GM21576 (cell line): Measurements from ENCODE around the gene FYN.

ENCODE experiments used
- ATAC-seq: cut with Tn5 transposase; IDR thresholded peaks from one replicate; pipeline ENCODE4 v1.9.1; 2021; ENCODE audit warnings: mild to moderate bottlenecking, moderate library complexity; ENCODE audit not compliant: unreplicated experiment

FYN gene

DNA sequence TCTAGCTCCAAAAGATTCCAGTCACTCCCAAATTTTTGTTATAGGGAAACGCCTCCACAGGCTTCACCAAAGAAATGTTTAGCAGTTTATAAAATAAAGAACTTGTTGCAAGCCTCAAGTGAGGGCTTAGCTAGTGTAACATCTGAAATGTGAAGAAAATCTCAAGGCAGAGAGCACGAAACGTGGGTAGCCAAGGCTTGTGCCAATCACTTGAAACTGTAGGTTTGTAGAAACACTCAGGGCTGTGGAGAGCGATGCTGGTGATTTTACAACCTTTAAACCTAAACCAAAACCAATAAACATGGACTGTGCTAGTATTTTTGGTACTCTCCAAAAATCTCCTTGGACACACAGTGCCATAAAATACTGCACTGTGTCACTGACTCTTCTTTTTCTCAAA is 159.4 kb downstream of the FYN start:
- no peak for ATAC-seq

DNA sequence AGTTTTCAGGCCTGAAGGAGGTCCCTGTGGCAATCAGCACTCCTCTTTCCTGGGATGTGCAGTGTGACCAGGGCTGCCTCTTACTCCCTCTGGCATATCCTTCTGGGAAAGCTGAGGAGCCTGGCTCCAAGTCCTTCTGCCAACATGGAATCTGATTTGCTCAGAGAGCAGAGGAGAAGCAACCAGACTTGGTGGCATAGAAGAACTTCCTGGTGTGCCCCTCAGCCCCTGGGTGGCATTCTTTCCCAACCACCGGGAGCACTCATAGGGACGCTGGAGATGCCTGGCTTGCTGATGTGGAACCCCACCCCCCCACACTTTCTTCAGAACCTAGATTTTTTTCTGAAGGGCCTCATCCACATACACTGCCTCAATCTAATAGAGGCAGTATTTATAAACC is 160.0 kb downstream of the FYN start:
- ATAC-seq, result no peak

DNA sequence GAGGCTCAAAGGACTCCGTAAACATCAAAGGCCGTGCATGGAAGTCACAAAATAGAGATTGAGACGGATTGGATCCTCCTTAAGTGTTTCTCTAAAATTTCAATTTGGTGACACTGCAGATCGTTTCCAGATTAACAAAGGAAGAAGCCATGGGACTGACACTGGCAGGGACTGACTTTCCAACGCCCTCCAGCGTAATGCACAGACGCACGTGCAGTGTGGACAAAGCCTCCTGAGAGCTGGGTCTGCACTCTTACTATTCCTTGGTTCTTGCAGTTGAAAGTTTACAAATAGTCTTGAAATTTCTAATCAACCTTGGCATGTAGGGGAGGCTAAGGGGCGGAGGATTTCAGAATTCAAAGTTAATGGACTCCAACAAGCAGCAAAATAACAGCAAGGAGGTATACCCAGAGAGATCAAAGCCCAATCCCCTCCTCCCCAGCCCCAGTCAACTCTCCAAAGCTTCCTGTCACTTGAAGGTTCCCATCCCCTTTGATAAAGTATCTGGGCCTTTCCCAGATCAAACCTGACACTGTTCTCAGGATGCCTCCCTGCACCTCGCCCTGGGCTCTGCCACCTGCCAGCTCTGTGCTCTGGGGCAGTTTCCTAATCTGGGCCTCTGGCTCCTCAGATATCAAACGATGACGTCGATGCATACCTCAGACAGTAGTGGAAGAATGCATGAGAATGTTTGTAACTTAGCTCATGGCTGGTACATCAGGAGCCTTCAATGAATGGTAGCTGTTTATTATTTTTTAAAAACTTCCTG is 161.1 kb downstream of the FYN start:
- ATAC-seq, result no peak

DNA sequence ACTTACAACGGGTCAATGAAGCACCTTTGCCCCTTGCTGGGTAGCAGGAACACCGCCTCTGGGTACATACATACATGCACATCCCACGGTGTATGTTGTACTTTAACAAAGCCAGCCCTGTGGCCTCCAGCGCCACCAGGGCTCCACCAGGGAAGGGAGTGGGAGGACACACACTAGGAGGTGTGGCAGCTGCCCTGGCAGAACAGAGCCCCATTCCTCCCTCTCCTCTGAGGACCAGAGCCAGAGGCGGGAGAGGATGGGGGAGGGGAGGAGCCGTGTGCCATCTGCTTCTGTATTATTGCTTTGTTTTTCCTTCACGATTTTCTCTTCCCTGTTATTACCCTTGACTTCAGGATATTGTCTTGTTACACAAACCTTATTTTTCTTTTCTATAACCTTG is 161.8 kb downstream of the FYN start:
- ATAC-seq, result no peak

DNA sequence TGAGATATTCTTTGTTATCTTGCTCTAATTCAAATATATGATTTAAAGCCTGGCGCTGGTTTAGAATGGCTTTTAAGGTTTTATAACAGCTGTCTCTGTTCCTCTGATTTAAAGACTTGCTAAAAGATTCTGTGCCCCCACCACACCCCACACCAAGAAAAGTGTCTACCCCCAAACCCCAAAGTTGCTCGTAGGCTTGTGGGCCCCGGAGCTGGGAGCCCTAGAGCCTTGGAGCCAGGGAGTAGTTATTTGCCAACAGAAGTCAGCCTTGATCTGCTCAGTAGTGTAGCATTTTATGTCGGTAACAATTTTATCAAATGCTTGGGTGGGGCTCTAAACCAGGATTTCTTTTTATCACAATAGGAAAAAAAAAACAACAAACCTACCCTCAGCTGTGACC is 162.3 kb downstream of the FYN start:
- ATAC-seq, result no peak

DNA sequence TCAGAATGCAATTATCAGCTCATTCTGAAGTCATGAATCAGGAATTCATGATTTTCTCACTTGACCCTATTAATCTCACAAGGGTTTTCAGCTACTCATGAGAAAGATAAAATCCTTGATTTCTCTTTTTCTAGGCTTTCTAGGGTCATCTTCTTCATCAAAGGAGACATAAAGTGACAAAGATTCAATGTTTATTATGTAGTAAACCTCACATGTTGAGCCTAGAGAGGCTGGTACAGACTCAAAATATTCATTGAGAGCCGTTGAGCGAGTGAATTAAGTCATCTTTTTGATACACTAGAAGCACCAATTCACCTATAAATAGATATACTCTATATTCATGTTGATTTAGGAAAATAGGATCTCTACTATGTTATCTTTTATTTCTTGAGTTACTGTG is 162.8 kb downstream of the FYN start:
- no peak for ATAC-seq

DNA sequence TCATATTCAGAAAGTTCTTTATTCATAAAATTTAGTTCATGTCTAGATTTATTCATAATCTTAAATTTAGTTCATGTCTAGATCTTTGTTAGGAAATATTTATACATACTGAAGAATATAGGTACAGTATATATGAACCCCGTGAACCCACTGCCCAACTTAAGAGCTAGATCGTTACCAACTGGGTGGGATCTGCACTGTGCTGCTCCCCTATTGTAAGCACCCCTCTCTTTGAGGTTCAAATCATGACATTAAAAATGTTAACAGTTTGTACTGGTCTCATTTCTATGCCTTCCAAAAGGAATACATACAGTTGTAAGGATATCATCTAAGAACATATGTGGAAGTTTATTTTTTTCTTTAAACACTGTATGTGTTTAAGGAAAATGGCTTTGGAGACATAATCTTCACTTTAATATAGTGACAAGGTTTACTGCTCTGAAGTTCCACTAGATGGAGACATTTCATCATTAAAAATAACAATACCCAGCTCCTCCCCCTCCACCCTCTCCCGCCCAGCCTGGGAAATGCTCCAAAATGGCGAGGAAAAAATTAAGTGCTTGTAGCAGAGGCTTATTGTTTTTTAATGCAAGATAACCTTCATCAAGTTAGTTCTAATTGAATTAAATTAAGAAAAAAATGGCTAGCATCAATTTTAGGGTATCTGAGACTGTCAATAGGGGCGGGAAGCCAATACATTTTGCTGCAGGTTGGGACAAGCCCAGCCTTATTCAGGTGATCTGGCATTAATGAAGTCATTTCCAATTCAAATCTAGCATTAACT is 163.4 kb downstream of the FYN start:
- peak; percentile 85 for ATAC-seq

DNA sequence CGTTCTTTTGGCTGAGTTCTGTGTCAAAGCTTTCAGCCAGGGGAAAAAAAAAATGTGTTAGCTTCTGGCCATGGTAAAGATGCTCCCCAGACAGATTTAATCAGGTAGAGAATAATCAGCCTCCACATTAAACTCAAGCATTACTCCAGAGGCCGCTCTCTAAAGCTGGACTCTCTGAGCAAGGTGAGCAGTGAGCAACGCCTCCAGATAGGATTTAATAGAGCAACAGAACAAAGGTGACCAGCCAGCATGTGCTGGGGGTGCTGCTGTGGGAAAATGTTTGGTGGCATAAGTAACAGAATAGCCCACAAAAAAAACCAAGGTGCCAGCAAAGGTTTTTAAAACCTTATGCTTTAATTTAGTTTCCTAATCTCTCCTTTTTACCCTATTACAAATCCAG is 164.1 kb downstream of the FYN start:
- ATAC-seq, result no peak

DNA sequence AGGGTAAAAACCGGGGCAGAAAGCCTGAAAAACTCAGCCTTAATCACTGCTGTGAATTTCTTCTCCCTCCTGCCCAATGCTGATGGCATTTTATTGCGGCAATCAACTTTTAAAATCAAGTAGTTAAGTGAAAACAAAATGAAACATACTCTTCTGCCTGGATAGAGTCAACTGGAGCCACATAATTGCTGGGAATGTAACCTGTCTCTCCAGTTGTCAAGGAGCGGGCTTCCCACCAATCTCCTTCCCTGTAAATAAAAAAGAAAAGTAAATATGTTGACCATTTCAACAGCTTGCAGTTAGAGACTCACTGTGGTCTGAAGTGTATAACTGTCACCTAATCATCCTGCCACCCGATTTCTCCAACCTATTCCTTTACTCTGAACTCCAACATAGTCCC is 165.5 kb downstream of the FYN start:
- no peak for ATAC-seq

DNA sequence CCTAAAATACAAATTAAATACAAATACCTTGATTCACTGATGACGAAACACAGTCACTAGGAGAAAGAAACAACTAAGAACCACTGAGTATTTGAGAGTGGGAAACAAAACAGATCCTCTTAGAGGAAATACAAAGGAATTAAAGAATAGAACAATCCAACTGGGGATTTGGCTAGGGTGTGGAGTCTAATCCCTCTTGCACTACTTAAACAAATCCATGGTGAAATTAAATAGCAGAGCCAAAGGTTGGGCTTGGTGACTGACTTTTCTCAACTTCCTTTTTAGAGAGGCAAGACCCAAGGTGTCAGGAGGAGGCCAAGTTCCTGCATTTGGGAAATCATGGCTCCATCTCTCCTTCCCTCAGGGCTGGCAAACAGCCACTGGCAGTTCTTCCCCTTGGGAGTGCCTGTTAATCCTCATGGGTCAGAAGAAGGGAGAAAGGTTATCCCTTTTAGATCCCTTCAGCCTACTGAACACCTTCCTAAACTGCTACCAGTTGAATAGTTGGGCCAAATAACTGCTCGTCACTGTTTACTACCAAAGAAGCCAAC is 166.3 kb downstream of the FYN start:
- ATAC-seq, result no peak

DNA sequence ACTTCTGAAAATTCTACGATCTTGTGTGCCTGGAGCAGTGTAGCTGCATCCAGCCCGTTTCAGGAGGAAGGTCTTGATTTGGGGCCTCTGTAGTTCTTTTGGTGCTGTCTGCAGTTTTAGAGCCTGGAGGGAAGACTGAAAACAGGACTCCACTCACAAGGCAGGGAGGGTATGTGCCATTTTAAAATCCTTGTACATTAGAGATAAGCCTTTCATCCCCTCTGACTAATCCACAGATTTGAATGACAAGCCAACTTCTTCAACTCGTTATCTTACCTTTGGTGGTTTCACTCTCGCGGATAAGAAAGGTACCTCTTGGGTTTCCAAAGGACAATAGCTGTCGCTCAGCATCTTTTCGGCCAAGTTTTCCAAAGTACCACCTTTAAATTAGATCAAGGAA is 169.5 kb downstream of the FYN start:
- ATAC-seq, result no peak

DNA sequence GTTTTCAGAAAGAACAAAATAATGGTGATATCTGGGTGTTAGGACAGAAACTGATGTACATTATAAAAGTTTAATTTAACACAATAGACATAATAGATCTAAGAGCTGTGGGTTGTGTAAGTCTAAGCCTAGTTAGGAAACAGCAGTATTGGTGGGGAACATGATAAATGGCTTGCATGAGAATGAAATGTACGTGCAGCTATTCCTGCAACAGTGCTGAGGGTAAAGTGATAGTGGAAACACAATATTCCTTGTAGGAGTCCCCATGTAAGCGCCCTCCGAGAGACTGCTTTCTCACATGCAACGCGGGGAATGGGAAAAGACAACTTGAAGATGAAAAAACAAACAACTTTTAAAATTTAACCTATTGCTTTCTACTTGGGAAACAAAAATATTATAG is 171.0 kb downstream of the FYN start:
- ATAC-seq, result no peak

DNA sequence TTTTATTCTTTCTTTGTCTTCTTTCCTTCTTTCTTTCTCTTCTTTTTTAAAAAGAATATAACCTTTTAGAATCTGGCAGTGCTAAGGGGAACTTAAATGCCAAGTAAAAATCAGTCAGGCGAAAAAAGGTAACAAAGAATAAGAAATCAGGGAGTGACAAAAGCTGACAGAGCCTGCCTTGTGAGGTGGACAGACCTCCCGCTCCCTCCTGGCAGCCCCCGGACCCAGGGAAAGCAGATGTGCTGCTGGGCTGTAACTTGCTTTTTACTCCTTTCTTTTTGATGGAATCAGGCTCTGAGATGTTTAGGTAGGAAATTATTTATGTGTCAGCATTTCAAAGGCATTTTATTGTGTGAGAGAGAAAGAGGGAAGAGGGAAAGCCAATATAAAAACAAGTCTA is 172.1 kb downstream of the FYN start:
- ATAC-seq, result no peak

DNA sequence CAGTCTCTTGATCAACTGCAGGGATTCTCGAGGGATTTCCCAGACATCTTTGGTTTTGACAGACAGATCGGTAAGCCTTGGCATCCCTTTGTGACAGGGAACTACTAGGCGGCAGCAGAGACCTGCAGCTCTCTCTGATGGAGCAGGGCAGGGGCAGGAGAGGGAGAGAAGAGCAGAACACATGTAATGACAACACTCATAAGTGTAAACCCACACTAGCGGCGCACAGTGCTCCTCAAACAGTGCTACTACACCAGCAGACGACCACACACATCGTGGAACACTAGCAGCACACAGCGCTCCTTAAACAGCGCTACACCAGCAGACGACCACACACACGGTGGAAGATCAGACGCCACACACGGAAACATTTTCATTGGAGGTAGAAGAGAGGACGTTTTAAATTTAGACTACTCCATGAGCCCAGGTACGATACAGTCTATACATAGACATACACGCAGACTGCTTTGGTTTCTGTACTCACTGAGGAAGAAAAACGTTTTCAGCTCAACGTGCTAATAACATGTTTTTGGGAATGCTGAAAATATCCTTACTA is 173.0 kb downstream of the FYN start:
- no peak for ATAC-seq

DNA sequence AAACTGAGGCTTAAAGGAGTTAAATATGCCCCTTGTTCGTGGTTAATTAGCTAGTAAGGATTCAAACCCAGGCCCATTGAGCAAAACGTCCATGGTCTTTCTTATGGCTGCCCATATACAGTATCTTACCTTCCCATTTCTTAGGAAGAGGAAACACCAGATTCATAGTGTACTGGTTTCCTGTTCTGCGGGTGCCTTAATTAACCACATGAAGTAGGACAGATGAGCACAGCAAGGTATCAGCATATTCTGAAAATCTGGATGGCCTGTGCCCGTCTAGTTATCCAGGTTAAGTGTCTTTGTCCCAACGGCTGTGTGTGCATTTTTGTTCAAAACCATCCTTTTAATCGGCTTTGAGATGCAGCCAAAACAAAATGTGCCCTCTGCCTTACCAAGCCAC is 174.1 kb downstream of the FYN start:
- no peak for ATAC-seq

DNA sequence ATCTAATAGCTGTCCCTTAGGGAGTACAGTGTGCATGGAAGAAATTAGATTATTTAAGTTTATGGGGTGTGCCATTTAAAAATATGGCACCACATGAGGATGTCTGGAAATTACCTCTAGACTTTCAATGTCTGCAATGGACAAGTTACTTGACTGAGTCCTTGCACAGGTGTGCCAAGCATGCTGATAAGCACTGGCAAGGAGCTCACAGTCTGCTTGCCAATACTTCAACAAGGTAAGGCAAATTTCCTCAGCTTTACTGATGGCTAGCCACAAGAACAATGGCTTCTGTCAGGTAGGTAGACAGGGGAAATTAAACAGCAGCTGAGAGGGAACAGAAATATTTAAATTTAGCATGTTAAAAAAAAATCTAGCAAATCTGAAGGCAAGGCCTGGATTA is 176.4 kb downstream of the FYN start:
- no peak for ATAC-seq

DNA sequence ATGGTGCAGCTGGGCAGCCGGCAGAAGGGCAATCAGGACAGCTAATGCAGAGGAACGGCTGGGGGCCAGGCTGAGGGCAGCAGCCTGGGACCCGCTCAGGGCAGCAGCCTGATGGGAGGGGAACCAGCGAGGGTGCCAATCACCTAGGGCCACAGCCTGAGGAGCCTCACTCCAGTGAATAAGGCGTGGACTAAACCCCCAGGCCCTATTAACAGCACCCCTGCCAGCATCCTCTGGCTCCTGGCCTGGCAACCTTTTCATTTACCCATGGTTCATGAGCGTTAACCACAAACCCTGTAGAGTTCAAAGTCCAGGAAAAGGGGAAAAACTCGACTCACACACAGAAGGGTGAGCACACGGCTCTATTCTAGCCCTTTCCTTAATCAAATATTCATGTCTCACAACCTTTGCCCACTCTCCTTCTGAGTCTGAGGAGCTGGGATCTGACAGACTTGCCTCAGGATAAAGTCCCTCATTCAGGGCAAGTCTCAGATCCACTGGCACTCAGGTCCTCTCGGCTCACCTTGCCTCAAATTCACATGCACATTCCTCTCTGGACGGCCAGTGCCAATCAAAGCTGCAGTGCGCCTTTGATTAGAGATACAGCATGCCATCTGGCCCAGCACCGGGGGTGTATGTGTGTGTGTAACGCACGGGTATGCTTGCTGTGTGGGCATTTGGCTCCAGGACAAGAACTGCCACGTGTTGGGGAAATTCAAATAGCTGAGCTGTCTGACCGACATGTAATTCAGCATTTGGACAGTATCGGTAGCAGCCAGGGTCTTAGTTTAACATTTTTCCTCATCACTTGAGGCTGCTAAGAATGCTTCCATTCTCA is 180.7 kb downstream of the FYN start:
- no peak for ATAC-seq

DNA sequence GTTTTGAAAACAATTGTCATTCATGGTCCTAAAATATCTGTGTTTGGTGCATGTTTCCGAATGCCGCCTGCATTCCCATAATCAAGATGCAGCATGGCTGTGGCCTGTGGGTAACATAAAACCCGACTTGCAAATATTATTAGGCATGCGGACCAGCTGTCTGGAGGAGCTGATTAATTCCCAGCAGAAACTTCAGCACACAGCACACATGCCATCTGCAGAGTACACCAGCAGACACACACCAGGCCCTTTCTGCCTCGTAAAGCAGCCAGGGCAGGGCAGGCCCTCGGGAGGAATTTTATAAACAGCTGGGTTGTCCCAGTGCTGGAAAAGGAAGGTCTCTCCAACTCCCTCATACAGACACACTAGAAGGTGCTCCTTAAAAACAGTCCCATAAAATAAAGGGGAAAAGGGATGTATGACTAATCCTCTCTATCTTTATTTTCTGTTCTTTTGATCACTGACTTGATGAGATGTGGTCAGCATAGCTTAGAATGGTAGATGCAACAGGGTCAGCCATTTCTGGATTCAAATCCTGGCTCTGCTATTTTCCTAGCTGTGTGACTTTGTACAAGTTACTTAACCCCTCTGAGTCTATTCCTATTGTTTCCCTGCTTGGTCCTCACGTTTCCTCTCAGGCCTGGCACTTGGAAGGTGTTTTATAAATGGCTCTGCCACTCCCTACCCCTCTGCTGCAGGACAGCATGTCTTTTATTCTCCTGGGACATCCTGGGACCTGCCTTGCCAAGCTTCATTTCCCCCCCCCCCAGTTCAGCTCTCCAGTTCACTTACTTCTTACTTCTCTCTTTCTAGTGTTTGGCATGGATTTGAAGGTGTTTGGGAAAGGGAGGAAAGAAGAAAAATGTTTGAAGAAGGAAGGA is 181.7 kb downstream of the FYN start:
- ATAC-seq, result no peak

DNA sequence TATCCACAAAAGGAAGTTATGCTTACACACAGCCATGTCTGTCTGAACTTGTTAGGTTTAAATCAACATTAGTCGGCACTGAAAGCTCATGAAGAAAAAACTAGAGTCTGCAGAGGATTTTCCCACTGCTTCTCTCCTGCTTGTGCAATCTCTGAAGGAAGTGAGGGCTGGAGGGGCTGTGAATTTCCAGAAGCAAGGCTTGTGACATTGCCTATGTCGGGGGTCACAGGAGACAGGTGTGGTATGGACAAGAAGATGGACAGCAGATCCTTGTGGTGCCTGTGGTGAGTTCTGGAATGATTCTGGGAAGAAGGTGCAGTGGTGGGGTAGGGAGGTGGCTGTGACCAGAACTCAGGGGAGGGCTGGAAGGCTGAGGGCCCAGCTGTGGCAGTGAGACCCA is 183.3 kb downstream of the FYN start:
- no peak for ATAC-seq

DNA sequence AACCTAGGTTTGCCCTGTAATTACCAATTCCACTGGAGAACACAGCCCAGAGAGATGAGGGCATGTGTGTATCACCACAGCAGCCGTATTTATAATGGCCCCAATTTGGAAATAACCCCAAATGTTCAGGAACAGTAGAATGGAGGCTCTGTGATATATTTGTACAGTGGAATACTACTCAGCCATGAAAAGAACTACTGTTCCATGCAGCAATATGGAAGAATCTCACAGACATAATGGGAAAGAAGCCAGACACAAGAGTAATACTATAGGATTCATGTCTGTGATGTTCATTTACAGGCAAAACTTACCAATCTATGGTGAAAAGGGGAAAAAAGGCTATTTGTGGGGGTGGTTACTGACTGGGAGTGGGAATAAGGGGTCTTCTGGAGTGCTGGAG is 183.8 kb downstream of the FYN start:
- ATAC-seq, result no peak
